ENCODE data around the gene GRID1. TPM values are rescaled to one million over a fixed set of nuclear protein-coding genes. Genes with fewer than 3 reads are reported as not detected.

Gene GRID1
- total and polyA plus RNA-seq, 10 of the 15 experiments (the other 5 are each of a cell fraction or from before 2014, with no cell fraction given) = 0.04 to 0.62 (median 0.08) TPM; not detected in 5

GRCh38 chr10:85642421-85643170, 724.0 kb downstream of the GRID1 start:
- no peaks in the 10 kb centered on the region; the same call in 1 of the 2 replicates for H3K4me1 ChIP-seq (ENCODE audit: control insufficient read depth, insufficient read depth, low read length)
- ChIA-PET POLR2A (no interaction called here), SMC1A (ENCODE audit: uncharacterized antibody, unreplicated experiment) (no interaction called here), CTCF (interaction anchor here (1.6 kb wide), 1 partner anchor 17 kb away, joined by 3 read pairs; no protein-coding TSS in a partner anchor), RAD21 (ENCODE audit: unreplicated experiment) (no interaction called here)
- in situ Hi-C loops (cut with MboI) (no loop called here), intact Hi-C loops (cut with micrococcal nuclease; ENCODE audit: unreplicated experiment) (no loop called here)
- no peaks in the 10 kb centered on the region for H3K79me2 ChIP-seq (ENCODE audit: control insufficient read depth, insufficient read depth, low read length)
- no peaks in the 10 kb centered on the region for H4K20me1 ChIP-seq (ENCODE audit: control insufficient read depth, insufficient read depth)
- H3K9ac ChIP-seq (ENCODE audit: control insufficient read depth, insufficient read depth, low read length) = no peak overlapping the region
- H3K27me3 ChIP-seq (replicated peaks in 1 of 2; ENCODE audit: control insufficient read depth in 2 of 2, insufficient read depth in 2 of 2, low read length in 1 of 2) = no peaks in the 10 kb centered on the region
- no peaks in the 10 kb centered on the region for H3K9me3 ChIP-seq (replicated peaks; ENCODE audit: control insufficient read depth, insufficient read depth, low read length)
- no peak overlapping the region for H3K4me3 ChIP-seq
- H3K4me2 ChIP-seq (ENCODE audit: control insufficient read depth, insufficient read depth) = no peak overlapping the region
- 9% methylated on average over 4 of the region's 4 CpGs for WGBS (ENCODE audit: insufficient coverage, insufficient replicate concordance, low lambda C conversion rate, missing lambda C conversion rate)
- H3K36me3 ChIP-seq (ENCODE audit: control insufficient read depth in 2 of 2, insufficient read depth in 2 of 2, low read length in 1 of 2) = no peaks in the 10 kb centered on the region
- H2AFZ ChIP-seq (ENCODE audit: control insufficient read depth, low read depth, low read length) = no peak overlapping the region
- FAIRE-seq (no peak), DNase-seq (ENCODE audit: low read depth, low spot score) (no peak), ATAC-seq (no peak)
- H3K27ac ChIP-seq (ENCODE audit: control insufficient read depth, insufficient read depth) = no peak overlapping the region
- BruUV-seq (replicated peaks) = no TSS peak
- TF ChIP-seq ZNF24 (IDR thresholded peaks at IDR 0.05) (no peak), HSF1 (IDR thresholded peaks at IDR 0.05; ENCODE audit: low read depth, low read length) (no peak), ZNF592 (IDR thresholded peaks at IDR 0.05) (no peak), SUPT20H (IDR thresholded peaks at IDR 0.05; ENCODE audit: borderline replicate concordance, control insufficient read depth, low read depth, low read length) (no peak), TCF3 (IDR thresholded peaks at IDR 0.05; ENCODE audit: borderline replicate concordance, insufficient read depth, low read depth, low read length) (no peak), ZBTB4 (CRISPR knock-in tag; IDR thresholded peaks at IDR 0.05) (no peak), NR2F1 (conservative IDR thresholded peaks at IDR 0.05) (no peak), SPI1 (IDR thresholded peaks at IDR 0.05; ENCODE audit: borderline replicate concordance, insufficient read depth, low read depth, low read length) (no peak), USF2 (IDR thresholded peaks at IDR 0.05; ENCODE audit: borderline replicate concordance, low read depth, low read length) (no peak), ZBED1 (IDR thresholded peaks at IDR 0.05; ENCODE audit: borderline replicate concordance) (no peak), PAX8 (IDR thresholded peaks at IDR 0.05) (no peak), GATAD2B (conservative IDR thresholded peaks at IDR 0.05; ENCODE audit: low read depth) (no peak), NFYB (IDR thresholded peaks at IDR 0.05; ENCODE audit: insufficient read depth, low read depth, low read length) (no peak), RBBP5 (conservative IDR thresholded peaks at IDR 0.05) (no peak)
